WTC11 (cell line): ENCODE data around the gene STXBP5. TPM values are rescaled to one million over a fixed set of nuclear protein-coding genes. Genes with fewer than 3 reads are reported as not detected.

Source experiments
- ATAC-seq: fragments of 200-7000 bp; cut with Tn5 transposase; 2 replicates; pipeline ENCODE4 v1.10.0; 2021; ENCODE audit warnings: mild to moderate bottlenecking, moderate library complexity
- CTCF ChIA-PET: fragments of 300-600 bp; sonication (Branson Sonifier 250); formaldehyde crosslinking; loops from one replicate; lab custom pipeline; 2021; ENCODE audit warnings: antibody characterized with exemption; lab: Charles Lee
- POLR2A ChIA-PET: fragments of 350-600 bp; sonication (Branson Sonifier 250); formaldehyde crosslinking; loops from one replicate; lab custom pipeline; 2021; ENCODE audit warnings: antibody characterized with exemption; lab: Charles Lee
- DNase-seq: peaks from one replicate; pipeline ENCODE4 v3.0.0; 2021; ENCODE audit warnings: low spot score
- H3K27ac Mint-ChIP-seq: 2 replicates; pipeline ENCODE4 v1.8.0; 2021; ENCODE audit warnings: mixed read lengths
- H3K27me3 Mint-ChIP-seq: 2 replicates; pipeline ENCODE4 v1.8.0; 2021; ENCODE audit warnings: low read depth, mild to moderate bottlenecking, moderate library complexity, mixed read lengths
- H3K36me3 Mint-ChIP-seq: 2 replicates; pipeline ENCODE4 v1.8.0; 2021; ENCODE audit warnings: mixed read lengths
- H3K4me1 Mint-ChIP-seq: 2 replicates; pipeline ENCODE4 v1.8.0; 2022; ENCODE audit warnings: mixed read lengths
- H3K4me3 Mint-ChIP-seq: 2 replicates; pipeline ENCODE4 v1.8.0; 2021; ENCODE audit warnings: mild to moderate bottlenecking, moderate library complexity, mixed read lengths
- H3K9me3 Mint-ChIP-seq: 2 replicates; pipeline ENCODE4 v1.8.0; 2021; ENCODE audit warnings: mixed read lengths
- CBFB ChIP-seq: sonication (generic); formaldehyde crosslinking; IDR thresholded peaks from 2 replicates; pipeline ENCODE4 v1.8.1; 2022; ENCODE audit warnings: mild to moderate bottlenecking, low read depth, missing genetic modification reagents
- HMGA2 ChIP-seq: fragments of 250-450 bp; sonication (Bioruptor Pico); IDR thresholded peaks from 2 replicates; pipeline ENCODE4 v1.4.0; 2021; ENCODE audit warnings: mild to moderate bottlenecking, moderate library complexity
- OVOL2 ChIP-seq: fragments of 250-450 bp; sonication (Bioruptor Pico); IDR thresholded peaks from 2 replicates; pipeline ENCODE4 v1.9.0; 2021; ENCODE audit warnings: mild to moderate bottlenecking, borderline replicate concordance
- SMAD4 ChIP-seq: sonication (generic); formaldehyde crosslinking; IDR thresholded peaks from 2 replicates; pipeline ENCODE4 v1.8.0; 2022; ENCODE audit warnings: mild to moderate bottlenecking, missing genetic modification reagents
- SP1 ChIP-seq: sonication (generic); formaldehyde crosslinking; conservative IDR thresholded peaks from 2 replicates; pipeline ENCODE4 v1.8.1; 2022; ENCODE audit warnings: missing genetic modification reagents
- ZNF232 ChIP-seq: sonication (generic); formaldehyde crosslinking; IDR thresholded peaks from 2 replicates; pipeline ENCODE4 v1.8.0; 2022; ENCODE audit warnings: mild to moderate bottlenecking, missing genetic modification reagents
- total RNA-seq: library from RNA; stranded (reverse); gene quantifications from 3 replicates; pipeline ENCODE4 v1.2.3, GENCODE V29; 2021
- TF ChIP-seq, protein P1 (sequence below): sonication (generic); formaldehyde crosslinking; IDR thresholded peaks from 2 replicates; pipeline ENCODE4 v1.8.1; 2022; ENCODE audit warnings: low read depth, mild to moderate bottlenecking, moderate library complexity, missing genetic modification reagents, borderline replicate concordance
- TF ChIP-seq, protein P2 (sequence below): sonication (generic); formaldehyde crosslinking; IDR thresholded peaks from 2 replicates; pipeline ENCODE4 v1.8.1; 2023; ENCODE audit warnings: mild to moderate bottlenecking, missing genetic modification reagents, moderate library complexity
- TF ChIP-seq, protein P3 (sequence below): fragments of 250-450 bp; sonication (Bioruptor Pico); IDR thresholded peaks from 2 replicates; pipeline ENCODE4 v1.8.0; 2021; ENCODE audit warnings: mild to moderate bottlenecking
- TF ChIP-seq, protein P4 (sequence below): sonication (generic); formaldehyde crosslinking; conservative IDR thresholded peaks from 2 replicates; pipeline ENCODE4 v1.8.1; 2022; ENCODE audit warnings: mild to moderate bottlenecking, missing genetic modification reagents
- TF ChIP-seq, protein P5 (sequence below): sonication (generic); formaldehyde crosslinking; IDR thresholded peaks from 2 replicates; pipeline ENCODE4 v1.8.0; 2022; ENCODE audit warnings: mild to moderate bottlenecking, missing genetic modification reagents
- TF ChIP-seq, protein P6 (sequence below): sonication (generic); formaldehyde crosslinking; IDR thresholded peaks from 2 replicates; pipeline ENCODE4 v1.8.1; 2023; ENCODE audit warnings: mild to moderate bottlenecking, missing genetic modification reagents, moderate library complexity
- TF ChIP-seq, protein P7 (sequence below): sonication (generic); formaldehyde crosslinking; IDR thresholded peaks from 2 replicates; pipeline ENCODE4 v1.8.1; 2023; ENCODE audit warnings: mild to moderate bottlenecking, missing genetic modification reagents
- TF ChIP-seq, protein P8 (sequence below): fragments of 250-450 bp; sonication (Bioruptor Pico); IDR thresholded peaks from 2 replicates; pipeline ENCODE4 v1.9.0; 2021; ENCODE audit warnings: mild to moderate bottlenecking, borderline replicate concordance
- TF ChIP-seq, protein P9 (sequence below): sonication (generic); formaldehyde crosslinking; IDR thresholded peaks from 2 replicates; pipeline ENCODE4 v1.8.1; 2023; ENCODE audit warnings: mild to moderate bottlenecking, missing genetic modification reagents, borderline replicate concordance

STXBP5 gene
- total RNA-seq, 1 experiment from 2014 or later, result 13.2 TPM

DNA sequence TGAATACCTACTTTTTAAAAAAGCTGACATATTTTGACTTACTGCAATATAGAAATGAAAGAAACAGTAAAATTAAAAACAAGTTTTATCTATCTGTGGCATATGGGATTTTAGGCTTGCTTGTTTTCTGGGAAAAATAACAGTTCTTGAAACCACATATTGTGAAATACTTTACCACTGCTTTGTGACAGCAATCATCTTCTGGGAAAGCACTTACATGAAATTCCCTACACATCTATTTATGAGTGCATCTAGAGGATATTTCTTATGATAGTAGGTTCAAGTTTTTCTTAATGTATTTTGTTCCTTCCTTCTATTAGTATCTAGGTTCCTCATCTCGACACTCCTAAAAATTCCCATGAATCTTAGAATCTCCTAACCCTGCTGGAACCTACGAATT, 75.2 kb downstream of the STXBP5 start:
- H3K36me3 Mint-ChIP-seq, result peaks cover 29% of the 10 kb centered on the region
- TF ChIP-seq SP1 (CRISPR knock-in tag), result no peak
- TF ChIP-seq, protein P1, sequence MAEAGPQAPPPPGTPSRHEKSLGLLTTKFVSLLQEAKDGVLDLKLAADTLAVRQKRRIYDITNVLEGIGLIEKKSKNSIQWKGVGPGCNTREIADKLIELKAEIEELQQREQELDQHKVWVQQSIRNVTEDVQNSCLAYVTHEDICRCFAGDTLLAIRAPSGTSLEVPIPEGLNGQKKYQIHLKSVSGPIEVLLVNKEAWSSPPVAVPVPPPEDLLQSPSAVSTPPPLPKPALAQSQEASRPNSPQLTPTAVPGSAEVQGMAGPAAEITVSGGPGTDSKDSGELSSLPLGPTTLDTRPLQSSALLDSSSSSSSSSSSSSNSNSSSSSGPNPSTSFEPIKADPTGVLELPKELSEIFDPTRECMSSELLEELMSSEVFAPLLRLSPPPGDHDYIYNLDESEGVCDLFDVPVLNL, result no peak
- TF ChIP-seq, protein P2, sequence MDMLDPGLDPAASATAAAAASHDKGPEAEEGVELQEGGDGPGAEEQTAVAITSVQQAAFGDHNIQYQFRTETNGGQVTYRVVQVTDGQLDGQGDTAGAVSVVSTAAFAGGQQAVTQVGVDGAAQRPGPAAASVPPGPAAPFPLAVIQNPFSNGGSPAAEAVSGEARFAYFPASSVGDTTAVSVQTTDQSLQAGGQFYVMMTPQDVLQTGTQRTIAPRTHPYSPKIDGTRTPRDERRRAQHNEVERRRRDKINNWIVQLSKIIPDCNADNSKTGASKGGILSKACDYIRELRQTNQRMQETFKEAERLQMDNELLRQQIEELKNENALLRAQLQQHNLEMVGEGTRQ (CRISPR knock-in tag), result no peak
- TF ChIP-seq, protein P3, sequence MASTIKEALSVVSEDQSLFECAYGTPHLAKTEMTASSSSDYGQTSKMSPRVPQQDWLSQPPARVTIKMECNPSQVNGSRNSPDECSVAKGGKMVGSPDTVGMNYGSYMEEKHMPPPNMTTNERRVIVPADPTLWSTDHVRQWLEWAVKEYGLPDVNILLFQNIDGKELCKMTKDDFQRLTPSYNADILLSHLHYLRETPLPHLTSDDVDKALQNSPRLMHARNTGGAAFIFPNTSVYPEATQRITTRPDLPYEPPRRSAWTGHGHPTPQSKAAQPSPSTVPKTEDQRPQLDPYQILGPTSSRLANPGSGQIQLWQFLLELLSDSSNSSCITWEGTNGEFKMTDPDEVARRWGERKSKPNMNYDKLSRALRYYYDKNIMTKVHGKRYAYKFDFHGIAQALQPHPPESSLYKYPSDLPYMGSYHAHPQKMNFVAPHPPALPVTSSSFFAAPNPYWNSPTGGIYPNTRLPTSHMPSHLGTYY (CRISPR knock-in tag), result no peak
- TF ChIP-seq, protein P4, sequence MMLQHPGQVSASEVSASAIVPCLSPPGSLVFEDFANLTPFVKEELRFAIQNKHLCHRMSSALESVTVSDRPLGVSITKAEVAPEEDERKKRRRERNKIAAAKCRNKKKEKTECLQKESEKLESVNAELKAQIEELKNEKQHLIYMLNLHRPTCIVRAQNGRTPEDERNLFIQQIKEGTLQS (CRISPR knock-in tag), result no peak
- TF ChIP-seq HMGA2 (CRISPR knock-in tag), result no peak
- TF ChIP-seq, protein P5, sequence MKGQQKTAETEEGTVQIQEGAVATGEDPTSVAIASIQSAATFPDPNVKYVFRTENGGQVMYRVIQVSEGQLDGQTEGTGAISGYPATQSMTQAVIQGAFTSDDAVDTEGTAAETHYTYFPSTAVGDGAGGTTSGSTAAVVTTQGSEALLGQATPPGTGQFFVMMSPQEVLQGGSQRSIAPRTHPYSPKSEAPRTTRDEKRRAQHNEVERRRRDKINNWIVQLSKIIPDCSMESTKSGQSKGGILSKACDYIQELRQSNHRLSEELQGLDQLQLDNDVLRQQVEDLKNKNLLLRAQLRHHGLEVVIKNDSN (CRISPR knock-in tag), result no peak
- TF ChIP-seq CBFB (CRISPR knock-in tag), result no peak
- no peak for TF ChIP-seq SMAD4 (CRISPR knock-in tag)
- TF ChIP-seq, protein P6, sequence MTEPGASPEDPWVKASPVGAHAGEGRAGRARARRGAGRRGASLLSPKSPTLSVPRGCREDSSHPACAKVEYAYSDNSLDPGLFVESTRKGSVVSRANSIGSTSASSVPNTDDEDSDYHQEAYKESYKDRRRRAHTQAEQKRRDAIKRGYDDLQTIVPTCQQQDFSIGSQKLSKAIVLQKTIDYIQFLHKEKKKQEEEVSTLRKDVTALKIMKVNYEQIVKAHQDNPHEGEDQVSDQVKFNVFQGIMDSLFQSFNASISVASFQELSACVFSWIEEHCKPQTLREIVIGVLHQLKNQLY, result no peak
- H3K27me3 Mint-ChIP-seq, result no peaks in the 10 kb centered on the region
- ATAC-seq, result no peak
- peaks cover 13% of the 10 kb centered on the region for H3K9me3 Mint-ChIP-seq
- H3K4me3 Mint-ChIP-seq, result no peak overlapping the region
- H3K27ac Mint-ChIP-seq, result no peak overlapping the region
- ChIA-PET POLR2A (no interaction called here), CTCF (no interaction called here)
- DNase-seq, result no peak
- no peaks in the 10 kb centered on the region for H3K4me1 Mint-ChIP-seq

DNA sequence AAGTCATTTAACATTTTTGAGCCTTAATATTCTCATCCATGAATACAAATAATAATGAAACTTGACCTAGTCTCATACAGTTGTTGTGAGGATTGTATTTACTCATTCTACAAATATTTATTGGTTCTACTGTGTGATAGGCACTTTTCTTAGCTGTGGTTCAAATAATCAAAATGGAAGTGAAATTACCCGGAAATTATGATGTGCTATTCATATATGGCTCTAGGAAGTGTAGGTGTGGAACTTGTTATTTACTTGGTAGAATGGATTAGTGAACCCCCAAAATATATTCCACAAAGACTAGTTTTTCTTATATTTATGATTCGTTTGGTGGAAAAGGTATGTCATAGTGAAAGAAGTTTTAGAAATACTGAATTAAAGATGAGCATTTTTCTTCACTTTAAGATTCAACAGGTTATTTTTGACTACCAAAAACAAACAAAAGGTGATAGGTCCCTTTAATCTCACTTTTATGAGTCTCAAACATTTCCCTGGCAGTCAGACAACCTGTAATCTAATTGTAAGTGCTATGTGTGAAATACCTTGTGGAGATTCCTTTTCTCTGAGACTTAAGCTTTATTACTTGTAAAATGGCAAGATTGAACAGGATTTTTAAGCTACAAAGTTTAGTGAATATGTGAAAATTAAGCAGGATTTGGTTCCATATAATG, 77.8 kb downstream of the STXBP5 start:
- Mint-ChIP-seq H3K4me1 (no peaks in the 10 kb centered on the region), H3K27ac (no peak overlapping the region), H3K4me3 (no peak overlapping the region), H3K36me3 (peaks cover 29% of the 10 kb centered on the region), H3K27me3 (no peaks in the 10 kb centered on the region), H3K9me3 (peaks cover 13% of the 10 kb centered on the region)
- ChIA-PET CTCF (no interaction called here), POLR2A (no interaction called here)
- no peak for DNase-seq
- no peak for ATAC-seq
- TF ChIP-seq ZNF232 (CRISPR knock-in tag), result no peak
- TF ChIP-seq, protein P7, sequence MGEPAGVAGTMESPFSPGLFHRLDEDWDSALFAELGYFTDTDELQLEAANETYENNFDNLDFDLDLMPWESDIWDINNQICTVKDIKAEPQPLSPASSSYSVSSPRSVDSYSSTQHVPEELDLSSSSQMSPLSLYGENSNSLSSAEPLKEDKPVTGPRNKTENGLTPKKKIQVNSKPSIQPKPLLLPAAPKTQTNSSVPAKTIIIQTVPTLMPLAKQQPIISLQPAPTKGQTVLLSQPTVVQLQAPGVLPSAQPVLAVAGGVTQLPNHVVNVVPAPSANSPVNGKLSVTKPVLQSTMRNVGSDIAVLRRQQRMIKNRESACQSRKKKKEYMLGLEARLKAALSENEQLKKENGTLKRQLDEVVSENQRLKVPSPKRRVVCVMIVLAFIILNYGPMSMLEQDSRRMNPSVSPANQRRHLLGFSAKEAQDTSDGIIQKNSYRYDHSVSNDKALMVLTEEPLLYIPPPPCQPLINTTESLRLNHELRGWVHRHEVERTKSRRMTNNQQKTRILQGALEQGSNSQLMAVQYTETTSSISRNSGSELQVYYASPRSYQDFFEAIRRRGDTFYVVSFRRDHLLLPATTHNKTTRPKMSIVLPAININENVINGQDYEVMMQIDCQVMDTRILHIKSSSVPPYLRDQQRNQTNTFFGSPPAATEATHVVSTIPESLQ (CRISPR knock-in tag), result no peak
- TF ChIP-seq, protein P8, sequence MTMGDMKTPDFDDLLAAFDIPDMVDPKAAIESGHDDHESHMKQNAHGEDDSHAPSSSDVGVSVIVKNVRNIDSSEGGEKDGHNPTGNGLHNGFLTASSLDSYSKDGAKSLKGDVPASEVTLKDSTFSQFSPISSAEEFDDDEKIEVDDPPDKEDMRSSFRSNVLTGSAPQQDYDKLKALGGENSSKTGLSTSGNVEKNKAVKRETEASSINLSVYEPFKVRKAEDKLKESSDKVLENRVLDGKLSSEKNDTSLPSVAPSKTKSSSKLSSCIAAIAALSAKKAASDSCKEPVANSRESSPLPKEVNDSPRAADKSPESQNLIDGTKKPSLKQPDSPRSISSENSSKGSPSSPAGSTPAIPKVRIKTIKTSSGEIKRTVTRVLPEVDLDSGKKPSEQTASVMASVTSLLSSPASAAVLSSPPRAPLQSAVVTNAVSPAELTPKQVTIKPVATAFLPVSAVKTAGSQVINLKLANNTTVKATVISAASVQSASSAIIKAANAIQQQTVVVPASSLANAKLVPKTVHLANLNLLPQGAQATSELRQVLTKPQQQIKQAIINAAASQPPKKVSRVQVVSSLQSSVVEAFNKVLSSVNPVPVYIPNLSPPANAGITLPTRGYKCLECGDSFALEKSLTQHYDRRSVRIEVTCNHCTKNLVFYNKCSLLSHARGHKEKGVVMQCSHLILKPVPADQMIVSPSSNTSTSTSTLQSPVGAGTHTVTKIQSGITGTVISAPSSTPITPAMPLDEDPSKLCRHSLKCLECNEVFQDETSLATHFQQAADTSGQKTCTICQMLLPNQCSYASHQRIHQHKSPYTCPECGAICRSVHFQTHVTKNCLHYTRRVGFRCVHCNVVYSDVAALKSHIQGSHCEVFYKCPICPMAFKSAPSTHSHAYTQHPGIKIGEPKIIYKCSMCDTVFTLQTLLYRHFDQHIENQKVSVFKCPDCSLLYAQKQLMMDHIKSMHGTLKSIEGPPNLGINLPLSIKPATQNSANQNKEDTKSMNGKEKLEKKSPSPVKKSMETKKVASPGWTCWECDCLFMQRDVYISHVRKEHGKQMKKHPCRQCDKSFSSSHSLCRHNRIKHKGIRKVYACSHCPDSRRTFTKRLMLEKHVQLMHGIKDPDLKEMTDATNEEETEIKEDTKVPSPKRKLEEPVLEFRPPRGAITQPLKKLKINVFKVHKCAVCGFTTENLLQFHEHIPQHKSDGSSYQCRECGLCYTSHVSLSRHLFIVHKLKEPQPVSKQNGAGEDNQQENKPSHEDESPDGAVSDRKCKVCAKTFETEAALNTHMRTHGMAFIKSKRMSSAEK, result no peak
- TF ChIP-seq, protein P2 (CRISPR knock-in tag), result no peak
- TF ChIP-seq, protein P9, sequence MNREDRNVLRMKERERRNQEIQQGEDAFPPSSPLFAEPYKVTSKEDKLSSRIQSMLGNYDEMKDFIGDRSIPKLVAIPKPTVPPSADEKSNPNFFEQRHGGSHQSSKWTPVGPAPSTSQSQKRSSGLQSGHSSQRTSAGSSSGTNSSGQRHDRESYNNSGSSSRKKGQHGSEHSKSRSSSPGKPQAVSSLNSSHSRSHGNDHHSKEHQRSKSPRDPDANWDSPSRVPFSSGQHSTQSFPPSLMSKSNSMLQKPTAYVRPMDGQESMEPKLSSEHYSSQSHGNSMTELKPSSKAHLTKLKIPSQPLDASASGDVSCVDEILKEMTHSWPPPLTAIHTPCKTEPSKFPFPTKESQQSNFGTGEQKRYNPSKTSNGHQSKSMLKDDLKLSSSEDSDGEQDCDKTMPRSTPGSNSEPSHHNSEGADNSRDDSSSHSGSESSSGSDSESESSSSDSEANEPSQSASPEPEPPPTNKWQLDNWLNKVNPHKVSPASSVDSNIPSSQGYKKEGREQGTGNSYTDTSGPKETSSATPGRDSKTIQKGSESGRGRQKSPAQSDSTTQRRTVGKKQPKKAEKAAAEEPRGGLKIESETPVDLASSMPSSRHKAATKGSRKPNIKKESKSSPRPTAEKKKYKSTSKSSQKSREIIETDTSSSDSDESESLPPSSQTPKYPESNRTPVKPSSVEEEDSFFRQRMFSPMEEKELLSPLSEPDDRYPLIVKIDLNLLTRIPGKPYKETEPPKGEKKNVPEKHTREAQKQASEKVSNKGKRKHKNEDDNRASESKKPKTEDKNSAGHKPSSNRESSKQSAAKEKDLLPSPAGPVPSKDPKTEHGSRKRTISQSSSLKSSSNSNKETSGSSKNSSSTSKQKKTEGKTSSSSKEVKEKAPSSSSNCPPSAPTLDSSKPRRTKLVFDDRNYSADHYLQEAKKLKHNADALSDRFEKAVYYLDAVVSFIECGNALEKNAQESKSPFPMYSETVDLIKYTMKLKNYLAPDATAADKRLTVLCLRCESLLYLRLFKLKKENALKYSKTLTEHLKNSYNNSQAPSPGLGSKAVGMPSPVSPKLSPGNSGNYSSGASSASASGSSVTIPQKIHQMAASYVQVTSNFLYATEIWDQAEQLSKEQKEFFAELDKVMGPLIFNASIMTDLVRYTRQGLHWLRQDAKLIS, result no peak
- TF ChIP-seq OVOL2 (CRISPR knock-in tag), result no peak
